ENCODE results near the gene MCEMP1. TPM values are rescaled to one million over a fixed set of nuclear protein-coding genes. Genes with fewer than 3 reads are reported as not detected.

Gene MCEMP1
- polyA plus RNA-seq, 2 of the 4 experiments (the other 2 are of a cell fraction), result 0.17 TPM; not detected in 1

DNA sequence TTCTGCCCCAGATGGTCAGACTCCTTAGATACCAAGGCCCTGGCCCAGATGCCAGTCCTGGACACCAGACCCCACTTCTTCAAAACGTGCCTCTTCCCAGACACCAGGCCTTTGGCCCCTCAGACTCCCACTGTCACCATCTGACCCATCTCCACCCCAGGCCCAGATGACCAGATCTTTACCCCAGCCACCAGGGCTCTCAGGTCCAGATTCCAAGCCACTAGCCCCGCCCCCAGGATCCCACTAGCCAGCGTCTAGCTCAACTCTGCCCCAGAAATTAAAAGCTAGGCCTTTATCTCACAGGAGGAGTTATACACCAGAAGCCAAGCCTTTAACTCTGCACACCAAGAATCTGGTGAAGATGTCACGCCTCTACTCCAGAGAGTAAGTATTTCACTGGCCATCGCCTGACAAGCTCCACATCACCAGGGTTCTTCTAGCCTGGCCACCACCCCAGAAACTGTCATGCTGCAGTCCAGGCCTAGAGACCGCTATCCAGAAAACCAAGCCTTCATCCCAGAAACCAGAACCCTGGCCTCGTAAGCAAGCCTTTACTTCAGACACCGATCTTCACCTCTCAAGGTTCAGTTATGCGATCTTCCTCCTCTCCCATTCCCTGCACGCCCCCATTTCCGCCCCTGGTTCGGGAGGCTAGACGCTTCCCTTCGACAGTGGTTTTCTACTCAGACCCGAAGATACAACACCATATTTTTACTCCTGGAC, 48.1 kb upstream of the MCEMP1 start:
- WGBS (ENCODE audit: missing lambda C conversion rate), result 1% methylated on average over 15 of the region's 15 CpGs
- Histone ChIP-seq H3K9me3 (no peaks in the 10 kb centered on the region), H3K4me1 (peaks cover 14% of the 10 kb centered on the region; the same call in 1 of the 3 replicates), H3K4me2 (peak overlapping the region; percentile 97), H3K27ac (peak overlapping the region; percentile 76 to 88), H3K4me3 (peak overlapping the region; percentile 96)
- no peak for TF ChIP-seq FOSL2 (IDR thresholded peaks at IDR 0.05)
- no peak for TF ChIP-seq FOSL2 (CRISPR knock-in tag; IDR thresholded peaks at IDR 0.05)
- TF ChIP-seq, protein P1, sequence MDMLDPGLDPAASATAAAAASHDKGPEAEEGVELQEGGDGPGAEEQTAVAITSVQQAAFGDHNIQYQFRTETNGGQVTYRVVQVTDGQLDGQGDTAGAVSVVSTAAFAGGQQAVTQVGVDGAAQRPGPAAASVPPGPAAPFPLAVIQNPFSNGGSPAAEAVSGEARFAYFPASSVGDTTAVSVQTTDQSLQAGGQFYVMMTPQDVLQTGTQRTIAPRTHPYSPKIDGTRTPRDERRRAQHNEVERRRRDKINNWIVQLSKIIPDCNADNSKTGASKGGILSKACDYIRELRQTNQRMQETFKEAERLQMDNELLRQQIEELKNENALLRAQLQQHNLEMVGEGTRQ (IDR thresholded peaks at IDR 0.05), result no peak
- TF ChIP-seq EP300 (IDR thresholded peaks at IDR 0.05), result no peak
- no peak for TF ChIP-seq NR3C1 (IDR thresholded peaks at IDR 0.05)
- no peak for TF ChIP-seq KDM5A (IDR thresholded peaks at IDR 0.05)
- no peak for TF ChIP-seq MAFK (IDR thresholded peaks at IDR 0.05; ENCODE audit: partially characterized antibody)
- TF ChIP-seq, protein P2, sequence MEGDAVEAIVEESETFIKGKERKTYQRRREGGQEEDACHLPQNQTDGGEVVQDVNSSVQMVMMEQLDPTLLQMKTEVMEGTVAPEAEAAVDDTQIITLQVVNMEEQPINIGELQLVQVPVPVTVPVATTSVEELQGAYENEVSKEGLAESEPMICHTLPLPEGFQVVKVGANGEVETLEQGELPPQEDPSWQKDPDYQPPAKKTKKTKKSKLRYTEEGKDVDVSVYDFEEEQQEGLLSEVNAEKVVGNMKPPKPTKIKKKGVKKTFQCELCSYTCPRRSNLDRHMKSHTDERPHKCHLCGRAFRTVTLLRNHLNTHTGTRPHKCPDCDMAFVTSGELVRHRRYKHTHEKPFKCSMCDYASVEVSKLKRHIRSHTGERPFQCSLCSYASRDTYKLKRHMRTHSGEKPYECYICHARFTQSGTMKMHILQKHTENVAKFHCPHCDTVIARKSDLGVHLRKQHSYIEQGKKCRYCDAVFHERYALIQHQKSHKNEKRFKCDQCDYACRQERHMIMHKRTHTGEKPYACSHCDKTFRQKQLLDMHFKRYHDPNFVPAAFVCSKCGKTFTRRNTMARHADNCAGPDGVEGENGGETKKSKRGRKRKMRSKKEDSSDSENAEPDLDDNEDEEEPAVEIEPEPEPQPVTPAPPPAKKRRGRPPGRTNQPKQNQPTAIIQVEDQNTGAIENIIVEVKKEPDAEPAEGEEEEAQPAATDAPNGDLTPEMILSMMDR (IDR thresholded peaks at IDR 0.05), result no peak
- TF ChIP-seq FOXS1 (CRISPR knock-in tag; IDR thresholded peaks at IDR 0.05), result no peak
- no peak for TF ChIP-seq CHD4 (IDR thresholded peaks at IDR 0.05; ENCODE audit: borderline replicate concordance)
- no peak for DNase-seq (ENCODE audit: low read depth in 1 of 2, low spot score in 1 of 2)
- POLR2A ChIA-PET, result interaction anchor here (1.0 to 1.1 kb wide), 3 partner anchors 16 to 39 kb away, joined by 3 to 4 read pairs (median 3); no protein-coding TSS in a partner anchor
- no peak for FAIRE-seq
- CTCF ChIA-PET, result interaction anchor here (1.1 to 1.6 kb wide), 2 partner anchors 24 to 52 kb away, joined by 3 to 5 read pairs; partner anchors contain the start of gene TRAPPC5
- no peak for ATAC-seq

DNA sequence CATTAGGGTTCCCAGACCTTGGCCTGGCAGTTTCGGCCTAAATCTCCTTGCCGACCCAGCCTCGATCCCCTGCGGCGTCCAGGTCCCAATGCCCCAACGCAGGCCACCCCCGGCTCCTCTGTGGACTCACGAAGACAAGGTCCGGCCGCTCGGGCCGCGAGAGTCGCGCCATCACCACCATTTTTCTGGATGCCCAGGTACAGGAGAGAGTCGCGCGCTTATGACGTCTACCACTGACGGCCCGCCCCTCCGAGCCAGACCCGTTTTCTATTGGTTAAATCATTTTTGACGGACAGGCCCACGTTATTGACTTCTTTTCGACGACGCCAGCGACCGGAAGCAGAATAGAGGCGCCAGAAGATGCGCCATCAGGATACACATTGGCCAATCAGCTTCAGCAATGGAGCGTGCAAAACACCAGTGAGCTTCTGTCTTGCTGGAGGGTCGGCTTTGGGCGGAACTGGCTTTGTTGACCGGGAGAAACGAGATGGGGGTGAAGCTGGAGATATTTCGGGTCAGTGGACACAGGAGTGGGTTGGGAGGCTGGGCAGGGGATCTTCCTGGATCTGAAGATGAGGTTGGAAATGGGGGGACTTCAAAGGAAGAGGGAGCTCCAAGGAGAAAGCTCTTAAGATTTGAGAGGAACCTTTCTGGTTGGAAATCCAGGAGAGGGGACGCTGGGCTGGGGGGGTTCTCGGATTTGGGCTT, 47.4 kb upstream of the MCEMP1 start, which contains the start of the genes PET100 and XAB2:
Gene PET100 (plus strand): TSS at position 447 of the 708 bp plus-strand sequence. CDS start 41 bp downstream, at position 488.
Gene XAB2 (minus strand): TSS at position 199 of the 708 bp plus-strand sequence. CDS start 18 bp downstream, at position 181.
- WGBS (ENCODE audit: missing lambda C conversion rate), result 0% methylated on average over 25 of the region's 40 CpGs
- ChIA-PET CTCF (interaction anchor here (0.6 to 2.4 kb wide), 4 partner anchors 23 to 314 kb away, joined by 3 to 7 read pairs (median 4); partner anchors contain the start of genes TIMM44 and TRAPPC5), POLR2A (interaction anchor here (0.5 to 1.1 kb wide), 6 partner anchors 10 to 132 kb away, joined by 3 to 4 read pairs (median 3); no protein-coding TSS in a partner anchor)
- ATAC-seq (peak; percentile 97 to 98), FAIRE-seq (no peak), DNase-seq (ENCODE audit: low read depth in 1 of 2, low spot score in 1 of 2) (peak; percentile 96 to 98)
- Histone ChIP-seq H3K9me3 (no peaks in the 10 kb centered on the region), H3K4me2 (peak within 1 kb of the TSS; percentile 97), H3K27ac (peak within 1 kb of the TSS; percentile 88 to 90), H3K4me1 (peaks cover 14% of the 10 kb centered on the region; the same call in 1 of the 3 replicates), H3K4me3 (peak within 1 kb of the TSS; percentile 96)
- TF ChIP-seq BHLHE40 (IDR thresholded peaks at IDR 0.05; ENCODE audit: low read depth, low read length), result no peak
- peak; percentile 70; the same call in 1 of the 2 replicates for TF ChIP-seq HDAC2 (IDR thresholded peaks at IDR 0.05)
- TF ChIP-seq, protein P3, sequence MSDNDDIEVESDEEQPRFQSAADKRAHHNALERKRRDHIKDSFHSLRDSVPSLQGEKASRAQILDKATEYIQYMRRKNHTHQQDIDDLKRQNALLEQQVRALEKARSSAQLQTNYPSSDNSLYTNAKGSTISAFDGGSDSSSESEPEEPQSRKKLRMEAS (IDR thresholded peaks at IDR 0.05), result peak; percentile 55
- TF ChIP-seq RNF2 (IDR thresholded peaks at IDR 0.05; ENCODE audit: borderline replicate concordance, low read depth), result no peak
- TF ChIP-seq, protein P4, sequence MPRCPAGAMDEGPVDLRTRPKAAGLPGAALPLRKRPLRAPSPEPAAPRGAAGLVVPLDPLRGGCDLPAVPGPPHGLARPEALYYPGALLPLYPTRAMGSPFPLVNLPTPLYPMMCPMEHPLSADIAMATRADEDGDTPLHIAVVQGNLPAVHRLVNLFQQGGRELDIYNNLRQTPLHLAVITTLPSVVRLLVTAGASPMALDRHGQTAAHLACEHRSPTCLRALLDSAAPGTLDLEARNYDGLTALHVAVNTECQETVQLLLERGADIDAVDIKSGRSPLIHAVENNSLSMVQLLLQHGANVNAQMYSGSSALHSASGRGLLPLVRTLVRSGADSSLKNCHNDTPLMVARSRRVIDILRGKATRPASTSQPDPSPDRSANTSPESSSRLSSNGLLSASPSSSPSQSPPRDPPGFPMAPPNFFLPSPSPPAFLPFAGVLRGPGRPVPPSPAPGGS (IDR thresholded peaks at IDR 0.05), result 0 out of 3 replicates have a peak, but pooled peaks have one; percentile 18
- no peak for TF ChIP-seq POLR2AphosphoS2 (conservative IDR thresholded peaks at IDR 0.05; ENCODE audit: low read length)
- peak; percentile 97 for TF ChIP-seq KDM5A (IDR thresholded peaks at IDR 0.05)
- TF ChIP-seq PHF8 (IDR thresholded peaks at IDR 0.05; ENCODE audit: borderline replicate concordance, low read depth), result peak; percentile 41; the same call in 1 of the 2 replicates
- TF ChIP-seq JUN (IDR thresholded peaks at IDR 0.05), result peak in 1 of 2 experiments; percentile 61; a peak in 2 of 5 replicates
- TF ChIP-seq TP53 (CRISPR knock-in tag; IDR thresholded peaks at IDR 0.05), result no peak
- no peak for TF ChIP-seq EP300 (IDR thresholded peaks at IDR 0.05)
- TF ChIP-seq, protein P5, sequence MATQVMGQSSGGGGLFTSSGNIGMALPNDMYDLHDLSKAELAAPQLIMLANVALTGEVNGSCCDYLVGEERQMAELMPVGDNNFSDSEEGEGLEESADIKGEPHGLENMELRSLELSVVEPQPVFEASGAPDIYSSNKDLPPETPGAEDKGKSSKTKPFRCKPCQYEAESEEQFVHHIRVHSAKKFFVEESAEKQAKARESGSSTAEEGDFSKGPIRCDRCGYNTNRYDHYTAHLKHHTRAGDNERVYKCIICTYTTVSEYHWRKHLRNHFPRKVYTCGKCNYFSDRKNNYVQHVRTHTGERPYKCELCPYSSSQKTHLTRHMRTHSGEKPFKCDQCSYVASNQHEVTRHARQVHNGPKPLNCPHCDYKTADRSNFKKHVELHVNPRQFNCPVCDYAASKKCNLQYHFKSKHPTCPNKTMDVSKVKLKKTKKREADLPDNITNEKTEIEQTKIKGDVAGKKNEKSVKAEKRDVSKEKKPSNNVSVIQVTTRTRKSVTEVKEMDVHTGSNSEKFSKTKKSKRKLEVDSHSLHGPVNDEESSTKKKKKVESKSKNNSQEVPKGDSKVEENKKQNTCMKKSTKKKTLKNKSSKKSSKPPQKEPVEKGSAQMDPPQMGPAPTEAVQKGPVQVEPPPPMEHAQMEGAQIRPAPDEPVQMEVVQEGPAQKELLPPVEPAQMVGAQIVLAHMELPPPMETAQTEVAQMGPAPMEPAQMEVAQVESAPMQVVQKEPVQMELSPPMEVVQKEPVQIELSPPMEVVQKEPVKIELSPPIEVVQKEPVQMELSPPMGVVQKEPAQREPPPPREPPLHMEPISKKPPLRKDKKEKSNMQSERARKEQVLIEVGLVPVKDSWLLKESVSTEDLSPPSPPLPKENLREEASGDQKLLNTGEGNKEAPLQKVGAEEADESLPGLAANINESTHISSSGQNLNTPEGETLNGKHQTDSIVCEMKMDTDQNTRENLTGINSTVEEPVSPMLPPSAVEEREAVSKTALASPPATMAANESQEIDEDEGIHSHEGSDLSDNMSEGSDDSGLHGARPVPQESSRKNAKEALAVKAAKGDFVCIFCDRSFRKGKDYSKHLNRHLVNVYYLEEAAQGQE (IDR thresholded peaks at IDR 0.05), result no peak
- no peak for TF ChIP-seq HEYL (CRISPR knock-in tag; IDR thresholded peaks at IDR 0.05)
- TF ChIP-seq, protein P6, sequence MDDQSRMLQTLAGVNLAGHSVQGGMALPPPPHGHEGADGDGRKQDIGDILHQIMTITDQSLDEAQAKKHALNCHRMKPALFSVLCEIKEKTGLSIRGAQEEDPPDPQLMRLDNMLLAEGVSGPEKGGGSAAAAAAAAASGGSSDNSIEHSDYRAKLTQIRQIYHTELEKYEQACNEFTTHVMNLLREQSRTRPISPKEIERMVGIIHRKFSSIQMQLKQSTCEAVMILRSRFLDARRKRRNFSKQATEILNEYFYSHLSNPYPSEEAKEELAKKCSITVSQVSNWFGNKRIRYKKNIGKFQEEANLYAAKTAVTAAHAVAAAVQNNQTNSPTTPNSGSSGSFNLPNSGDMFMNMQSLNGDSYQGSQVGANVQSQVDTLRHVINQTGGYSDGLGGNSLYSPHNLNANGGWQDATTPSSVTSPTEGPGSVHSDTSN (IDR thresholded peaks at IDR 0.05), result peak; percentile 97
- TF ChIP-seq GATA3 (IDR thresholded peaks at IDR 0.05; ENCODE audit: borderline replicate concordance), result no peak
- TF ChIP-seq POLR2A (IDR thresholded peaks at IDR 0.05; ENCODE audit: low read length), result peak; percentile 39
- no peak for TF ChIP-seq ESRRA (IDR thresholded peaks at IDR 0.05; ENCODE audit: borderline replicate concordance, low read length)
